ENCODE results near the gene STEEP1. TPM values are rescaled to one million over a fixed set of nuclear protein-coding genes. Genes with fewer than 3 reads are reported as not detected.
"Not testable (repeated sequence)": the region's sequence is repeated elsewhere in the genome, so short reads cannot be mapped to it uniquely, and the experiment has no call there.

Gene STEEP1
- total RNA-seq, 4 donors from 2014 or later: 26.9 to 59.5 (median 32.4) TPM

GRCh38 chrX:119500061-119500800, 65.0 kb downstream of the STEEP1 start:
- in situ Hi-C loops (cut with MboI; ENCODE audit: low pct_ligation_motif_present in 1 of 4, low pct_unique_long_range_greater_than_20kb in 1 of 4, low sequenced_read_pairs in 3 of 4): loop anchor here in 1 of 4 donors (25.0 kb wide), 1 partner anchor 237 kb away; no protein-coding TSS in a partner anchor
- Histone ChIP-seq H3K4me3 (no peak overlapping the region), H3K4me1 (peaks cover 0 to 43% (median 13%) of the 10 kb centered on the region in 4 donors), H3K9me3 (no peaks in the 10 kb centered on the region), H3K36me3 (no peaks in the 10 kb centered on the region), H3K27ac (peak overlapping the region; percentile 73 to 85 (median 83)), H3K27me3 (no peaks in the 10 kb centered on the region)
- intact Hi-C loops (cut with DNase I; ENCODE audit: low total_unique reads): no loop called here
- 85% methylated on average over 13 of the region's 13 CpGs; no CpG with 5 or more reads in 1 of the 2 donors for WGBS, 2 donors (ENCODE audit: low coverage in 1 of 2)
- no peak for DNase-seq
- TF ChIP-seq POLR2AphosphoS5 (IDR thresholded peaks at IDR 0.05): no peak
- TF ChIP-seq POLR2A (IDR thresholded peaks at IDR 0.05): no peak
- TF ChIP-seq CTCF (IDR thresholded peaks at IDR 0.05): no peak
- TF ChIP-seq EP300 (IDR thresholded peaks at IDR 0.05; ENCODE audit: low read depth): no peak

GRCh38 chrX:119497185-119497584, 68.0 kb downstream of the STEEP1 start:
- 40% methylated on average over 1 of the region's 1 CpG; no CpG with 5 or more reads in 1 of the 2 donors for WGBS, 2 donors (ENCODE audit: low coverage in 1 of 2)
- Histone ChIP-seq H3K4me1 (peaks cover 0 to 36% (median 11%) of the 10 kb centered on the region in 4 donors), H3K4me3 (no peak overlapping the region), H3K27me3 (no peaks in the 10 kb centered on the region), H3K27ac (peak overlapping the region; percentile 68 to 80 (median 68)), H3K9me3 (no peaks in the 10 kb centered on the region), H3K36me3 (no peaks in the 10 kb centered on the region)
- intact Hi-C loops (cut with DNase I; ENCODE audit: low total_unique reads) (no loop called here), in situ Hi-C loops (cut with MboI; ENCODE audit: low pct_ligation_motif_present in 1 of 4, low pct_unique_long_range_greater_than_20kb in 1 of 4, low sequenced_read_pairs in 3 of 4) (no loop called here)
- no peak for TF ChIP-seq CTCF (IDR thresholded peaks at IDR 0.05)
- no peak for TF ChIP-seq POLR2AphosphoS5 (IDR thresholded peaks at IDR 0.05)
- no peak for TF ChIP-seq EP300 (IDR thresholded peaks at IDR 0.05; ENCODE audit: low read depth)
- TF ChIP-seq POLR2A (IDR thresholded peaks at IDR 0.05): no peak
- DNase-seq: no peak

GRCh38 chrX:119495734-119496726, 69.2 kb downstream of the STEEP1 start:
- no peak for TF ChIP-seq POLR2A (IDR thresholded peaks at IDR 0.05)
- TF ChIP-seq POLR2AphosphoS5 (IDR thresholded peaks at IDR 0.05): no peak
- TF ChIP-seq EP300 (IDR thresholded peaks at IDR 0.05; ENCODE audit: low read depth): no peak
- TF ChIP-seq CTCF (IDR thresholded peaks at IDR 0.05): no peak
- Histone ChIP-seq H3K27ac (peak overlapping the region; percentile 68 to 80 (median 74)), H3K4me3 (no peak overlapping the region), H3K4me1 (peaks cover 0 to 27% (median 10%) of the 10 kb centered on the region in 4 donors), H3K9me3 (no peaks in the 10 kb centered on the region), H3K36me3 (no peaks in the 10 kb centered on the region), H3K27me3 (no peaks in the 10 kb centered on the region)
- peak; percentile 20 for DNase-seq
- intact Hi-C loops (cut with DNase I; ENCODE audit: low total_unique reads) (no loop called here), in situ Hi-C loops (cut with MboI; ENCODE audit: low pct_ligation_motif_present in 1 of 4, low pct_unique_long_range_greater_than_20kb in 1 of 4, low sequenced_read_pairs in 3 of 4) (no loop called here)
- WGBS, 2 donors (ENCODE audit: low coverage in 1 of 2): 64% methylated on average over 10 of the region's 10 CpGs; no CpG with 5 or more reads in 1 of the 2 donors

- WGBS, 2 donors (ENCODE audit: low coverage in 1 of 2): 79 to 90% methylated on average over 2 to 10 of the region's 10 CpGs
- H3K4me3 ChIP-seq; DNase-seq; in situ Hi-C loops (cut with MboI; ENCODE audit: low pct_ligation_motif_present in 1 of 4, low pct_unique_long_range_greater_than_20kb in 1 of 4, low sequenced_read_pairs in 3 of 4); H3K27me3 ChIP-seq; H3K36me3 ChIP-seq; intact Hi-C loops (cut with DNase I; ENCODE audit: low total_unique reads); H3K9me3 ChIP-seq: not testable (repeated sequence)
- Histone ChIP-seq H3K27ac (peak overlapping the region; percentile 68 to 80 (median 74)), H3K4me1 (peaks cover 0 to 19% (median 10%) of the 10 kb centered on the region in 4 donors)
Measured at GRCh38 chrX:119493851-119494495, 71.2 kb downstream of the STEEP1 start.
